Smooth muscle cell (in vitro differentiated cells): ENCODE results near the gene NT5C1B. TPM values are rescaled to one million over a fixed set of nuclear protein-coding genes. Genes with fewer than 3 reads are reported as not detected.

ENCODE experiments used
- DNase-seq: peaks from one replicate; lab custom pipeline; 2025; ENCODE audit not compliant: unreplicated experiment; lab: John Stamatoyannopoulos, UW
- H2AFZ ChIP-seq: fragments of 200-600 bp; sonication (generic); 2 replicates; pipeline ENCODE4 v1.6.0; 2016; ENCODE audit warnings: antibody characterized with exemption, low read depth, mild to moderate bottlenecking
- H3F3A ChIP-seq: fragments of 200-600 bp; sonication (generic); 2 replicates; pipeline ENCODE4 v1.6.0; 2017; ENCODE audit warnings: antibody characterized with exemption, low read depth
- H3K27ac ChIP-seq: fragments of 200-600 bp; sonication (generic); 2 replicates; pipeline ENCODE4 v1.5.1; 2016; ENCODE audit warnings: low read depth, mild to moderate bottlenecking
- H3K27me3 ChIP-seq: fragments of 200-600 bp; sonication (generic); 2 replicates; pipeline ENCODE4 v1.6.1; 2016; ENCODE audit warnings: low read depth, mild to moderate bottlenecking
- H3K36me3 ChIP-seq: fragments of 200-600 bp; sonication (generic); 2 replicates; pipeline ENCODE4 v1.5.1; 2016; ENCODE audit warnings: low read depth
- H3K4me1 ChIP-seq: fragments of 200-600 bp; sonication (generic); 2 replicates; pipeline ENCODE4 v1.5.1; 2016; ENCODE audit warnings: low read depth
- H3K4me2 ChIP-seq: fragments of 200-600 bp; sonication (generic); 2 replicates; pipeline ENCODE4 v1.6.0; 2016; ENCODE audit warnings: mild to moderate bottlenecking
- H3K4me3 ChIP-seq: fragments of 200-600 bp; sonication (generic); 2 replicates; pipeline ENCODE4 v1.5.1; 2016; ENCODE audit warnings: mild to moderate bottlenecking
- H3K79me2 ChIP-seq: fragments of 200-600 bp; sonication (generic); 2 replicates; pipeline ENCODE4 v1.6.0; 2016; ENCODE audit warnings: low read depth, mild to moderate bottlenecking
- H3K9ac ChIP-seq: fragments of 200-600 bp; sonication (generic); 2 replicates; pipeline ENCODE4 v1.6.0; 2016; ENCODE audit warnings: low read depth
- H3K9me3 ChIP-seq: fragments of 200-600 bp; sonication (generic); replicated peaks from 2 replicates; pipeline ENCODE4 v1.5.1; 2016; ENCODE audit warnings: low read depth
- H4K20me1 ChIP-seq: fragments of 200-600 bp; sonication (generic); 2 replicates; pipeline ENCODE4 v1.6.0; 2016; ENCODE audit warnings: low read depth
- WGBS: methylation state at CpG from one replicate; pipeline ENCODE4 v1.1.7; 2016; ENCODE audit warnings: low lambda C conversion rate; 5-methylcytosine and 5-hydroxymethylcytosine counted together
- polyA plus RNA-seq: library from polyadenylated mRNA; unstranded; fragments of >200 nt; fragmentation: Nextera tagmentation; extraction: Ambion mirVana; gene quantifications from 2 replicates; pipeline ENCODE4 v1.2.1, GENCODE V29; 2016
- total RNA-seq: library from RNA; depleted of rRNA; stranded (reverse); fragments of >200 nt; gene quantifications from 2 replicates; pipeline ENCODE4 v1.2.3, GENCODE V29; 2014
- TF ChIP-seq, protein P1 (sequence below): fragments of 200-600 bp; sonication (generic); IDR thresholded peaks from 2 replicates; pipeline ENCODE4 v1.5.1; 2017; ENCODE audit warnings: borderline replicate concordance, mild to moderate bottlenecking, antibody characterized with exemption; ENCODE audit not compliant: insufficient read depth, poor library complexity, severe bottlenecking

Gene NT5C1B
- total and polyA plus RNA-seq, 2 experiments from 2014 or later: not detected

DNA sequence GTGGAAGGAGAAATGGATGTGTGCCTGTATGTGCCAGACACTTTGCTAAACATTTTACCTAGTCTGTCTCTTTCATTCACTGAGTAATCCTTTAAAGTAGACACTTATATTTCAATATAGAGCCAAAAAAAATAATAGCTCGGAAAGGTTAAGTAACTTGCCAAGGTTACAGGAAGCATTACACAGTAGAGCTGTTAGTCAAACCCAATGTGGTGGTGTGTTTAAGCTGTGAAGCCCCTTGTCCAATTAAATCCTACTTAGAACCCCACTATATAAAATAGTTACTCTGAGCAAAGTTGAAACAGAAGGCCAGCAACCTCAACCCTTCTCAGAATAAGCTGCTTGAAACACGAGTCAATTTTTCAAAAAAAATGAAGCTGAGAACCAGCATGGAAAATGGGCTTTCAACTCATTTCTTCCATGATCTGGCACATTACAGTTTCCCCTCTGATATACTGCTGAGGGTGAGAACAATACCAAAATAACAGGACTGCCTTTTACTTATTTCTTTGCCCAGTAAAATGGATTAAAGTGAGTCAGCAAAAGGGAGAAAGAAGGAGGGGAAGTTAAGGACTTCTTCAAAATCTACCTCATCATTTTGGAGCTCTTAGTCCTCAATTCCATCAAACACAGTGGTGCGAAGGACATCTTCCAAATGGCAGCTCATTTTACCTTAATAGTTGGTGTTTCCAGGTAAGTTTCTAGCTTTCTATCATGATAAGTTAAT is 36.9 kb downstream of the NT5C1B start:
- no peaks in the 10 kb centered on the region for H3K27me3 ChIP-seq
- peaks cover 9% of the 10 kb centered on the region for H3K79me2 ChIP-seq
- H3K36me3 ChIP-seq: no peaks in the 10 kb centered on the region
- no peak overlapping the region for H2AFZ ChIP-seq
- H3K9me3 ChIP-seq: no peaks in the 10 kb centered on the region
- no peak overlapping the region for H3K9ac ChIP-seq
- no peak overlapping the region for H3K4me3 ChIP-seq
- H3K4me1 ChIP-seq: peaks cover 2% of the 10 kb centered on the region
- no peak for DNase-seq
- TF ChIP-seq, protein P1, sequence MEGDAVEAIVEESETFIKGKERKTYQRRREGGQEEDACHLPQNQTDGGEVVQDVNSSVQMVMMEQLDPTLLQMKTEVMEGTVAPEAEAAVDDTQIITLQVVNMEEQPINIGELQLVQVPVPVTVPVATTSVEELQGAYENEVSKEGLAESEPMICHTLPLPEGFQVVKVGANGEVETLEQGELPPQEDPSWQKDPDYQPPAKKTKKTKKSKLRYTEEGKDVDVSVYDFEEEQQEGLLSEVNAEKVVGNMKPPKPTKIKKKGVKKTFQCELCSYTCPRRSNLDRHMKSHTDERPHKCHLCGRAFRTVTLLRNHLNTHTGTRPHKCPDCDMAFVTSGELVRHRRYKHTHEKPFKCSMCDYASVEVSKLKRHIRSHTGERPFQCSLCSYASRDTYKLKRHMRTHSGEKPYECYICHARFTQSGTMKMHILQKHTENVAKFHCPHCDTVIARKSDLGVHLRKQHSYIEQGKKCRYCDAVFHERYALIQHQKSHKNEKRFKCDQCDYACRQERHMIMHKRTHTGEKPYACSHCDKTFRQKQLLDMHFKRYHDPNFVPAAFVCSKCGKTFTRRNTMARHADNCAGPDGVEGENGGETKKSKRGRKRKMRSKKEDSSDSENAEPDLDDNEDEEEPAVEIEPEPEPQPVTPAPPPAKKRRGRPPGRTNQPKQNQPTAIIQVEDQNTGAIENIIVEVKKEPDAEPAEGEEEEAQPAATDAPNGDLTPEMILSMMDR: no peak
- H3K27ac ChIP-seq: no peak overlapping the region
- H4K20me1 ChIP-seq: no peaks in the 10 kb centered on the region
- no peaks in the 10 kb centered on the region for H3F3A ChIP-seq
- WGBS: 92% methylated on average over 3 of the region's 3 CpGs
- H3K4me2 ChIP-seq: no peak overlapping the region

DNA sequence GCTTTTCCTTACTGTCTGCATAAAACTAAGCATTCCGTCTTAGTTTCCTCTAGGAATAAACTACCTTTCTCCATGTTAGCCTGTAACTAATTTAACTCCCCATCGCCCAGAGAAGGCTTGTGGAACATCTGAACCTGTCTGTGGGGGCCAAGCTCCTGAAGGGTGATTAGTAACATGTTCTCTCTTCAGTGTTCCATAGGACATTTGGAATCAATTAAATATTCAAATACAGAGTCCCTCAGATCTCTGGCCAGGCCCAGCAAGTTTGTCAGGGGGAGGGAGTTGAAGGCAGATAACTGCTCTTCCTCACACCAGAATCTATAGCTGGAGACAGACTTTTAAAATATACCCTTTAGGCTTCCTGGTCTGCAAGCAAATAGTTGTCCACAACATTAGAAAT is 37.7 kb downstream of the NT5C1B start:
- H3K27ac ChIP-seq: no peak overlapping the region
- 56% methylated on average over 2 of the region's 2 CpGs for WGBS
- H3F3A ChIP-seq: no peaks in the 10 kb centered on the region
- no peaks in the 10 kb centered on the region for H3K27me3 ChIP-seq
- no peaks in the 10 kb centered on the region for H3K36me3 ChIP-seq
- H2AFZ ChIP-seq: no peak overlapping the region
- DNase-seq: no peak
- TF ChIP-seq, protein P1: no peak
- H3K9me3 ChIP-seq: no peaks in the 10 kb centered on the region
- no peak overlapping the region for H3K9ac ChIP-seq
- peaks cover 5% of the 10 kb centered on the region for H3K79me2 ChIP-seq
- no peak overlapping the region for H3K4me3 ChIP-seq
- H3K4me2 ChIP-seq: no peak overlapping the region
- H4K20me1 ChIP-seq: no peaks in the 10 kb centered on the region
- H3K4me1 ChIP-seq: no peaks in the 10 kb centered on the region

DNA sequence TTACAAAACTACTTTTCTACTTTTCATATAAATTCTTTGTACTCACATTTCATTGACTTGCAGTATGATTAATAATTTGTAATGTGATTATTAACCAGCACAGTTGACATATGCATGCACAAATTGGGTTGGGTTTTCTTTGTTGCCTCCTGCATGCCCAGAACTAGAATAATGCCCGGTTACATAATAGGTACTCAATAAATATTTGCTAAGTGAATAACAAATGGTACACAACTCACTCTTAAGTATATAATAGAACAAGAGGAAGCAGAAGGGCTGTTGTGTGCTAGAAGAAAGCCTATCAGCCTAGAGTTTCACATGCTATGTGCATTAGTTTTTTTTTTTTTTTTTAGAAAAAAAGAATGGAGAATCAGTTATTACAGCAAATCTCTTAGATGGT is 38.2 kb downstream of the NT5C1B start:
- H3K36me3 ChIP-seq: no peaks in the 10 kb centered on the region
- H3K4me3 ChIP-seq: no peak overlapping the region
- H2AFZ ChIP-seq: no peak overlapping the region
- peaks cover 4% of the 10 kb centered on the region for H3K79me2 ChIP-seq
- no peaks in the 10 kb centered on the region for H4K20me1 ChIP-seq
- no peak overlapping the region for H3K4me2 ChIP-seq
- H3F3A ChIP-seq: no peaks in the 10 kb centered on the region
- no peak for DNase-seq
- TF ChIP-seq, protein P1: no peak
- no peaks in the 10 kb centered on the region for H3K9me3 ChIP-seq
- no peaks in the 10 kb centered on the region for H3K4me1 ChIP-seq
- H3K27me3 ChIP-seq: no peaks in the 10 kb centered on the region
- H3K9ac ChIP-seq: no peak overlapping the region
- 98% methylated on average over 1 of the region's 1 CpG for WGBS
- H3K27ac ChIP-seq: no peak overlapping the region

DNA sequence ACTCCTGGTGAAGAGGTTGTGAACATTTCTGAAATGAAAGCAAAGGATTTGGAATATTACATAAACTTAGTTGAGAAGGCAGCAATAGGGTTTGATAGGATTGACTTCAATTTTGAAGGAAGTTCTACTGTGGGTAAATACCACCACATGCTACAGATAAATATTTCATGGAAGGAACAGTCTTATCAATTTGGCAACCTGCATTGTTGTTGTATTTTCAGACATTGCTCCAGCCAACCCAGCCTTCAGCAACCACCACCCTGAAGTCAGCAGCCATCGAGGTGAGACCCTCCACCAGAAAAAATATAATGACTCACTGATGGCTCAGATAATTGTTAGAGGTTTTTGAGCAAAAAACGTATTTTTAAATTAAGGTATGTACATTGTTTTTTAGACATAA is 38.9 kb downstream of the NT5C1B start:
- no peak overlapping the region for H3K4me2 ChIP-seq
- H3K79me2 ChIP-seq: no peaks in the 10 kb centered on the region
- H2AFZ ChIP-seq: no peak overlapping the region
- TF ChIP-seq, protein P1: no peak
- H3K27ac ChIP-seq: no peak overlapping the region
- no peaks in the 10 kb centered on the region for H3F3A ChIP-seq
- no peaks in the 10 kb centered on the region for H3K27me3 ChIP-seq
- no peak for DNase-seq
- H3K4me3 ChIP-seq: no peak overlapping the region
- H3K36me3 ChIP-seq: no peaks in the 10 kb centered on the region
- H3K9ac ChIP-seq: no peak overlapping the region
- no peaks in the 10 kb centered on the region for H3K4me1 ChIP-seq
- no peaks in the 10 kb centered on the region for H4K20me1 ChIP-seq
- 92% methylated on average over 2 of the region's 2 CpGs for WGBS
- H3K9me3 ChIP-seq: no peaks in the 10 kb centered on the region
